Activated B cell treated with CpG ODN at 0.5 μM for 24 hours (primary cell): ENCODE results near the gene RASGRP2. TPM values are rescaled to one million over a fixed set of nuclear protein-coding genes. Genes with fewer than 3 reads are reported as not detected.

ENCODE experiments used
- ATAC-seq: fragments of 200-7000 bp; cut with Tn5 transposase; one replicate; pipeline ENCODE4 v1.10.0; 2021; ENCODE audit warnings: low read depth, mild to moderate bottlenecking, moderate library complexity
- CTCF ChIA-PET: fragments of 350-600 bp; sonication (Branson Sonifier 250); formaldehyde crosslinking; loops from one replicate; lab custom pipeline; 2021; ENCODE audit warnings: antibody characterized with exemption; lab: Charles Lee
- POLR2A ChIA-PET: fragments of 350-600 bp; sonication (Branson Sonifier 250); formaldehyde crosslinking; loops from one replicate; lab custom pipeline; 2021; ENCODE audit warnings: antibody characterized with exemption; lab: Charles Lee
- DNase-seq: peaks from one replicate; pipeline ENCODE4 v3.0.0; 2022
- H3K27ac Mint-ChIP-seq: one replicate; pipeline ENCODE4 v1.8.0; 2020; ENCODE audit warnings: mixed read lengths
- H3K27me3 Mint-ChIP-seq: one replicate; pipeline ENCODE4 v1.8.0; 2021; ENCODE audit warnings: mixed read lengths
- H3K36me3 Mint-ChIP-seq: one replicate; pipeline ENCODE4 v1.8.0; 2021; ENCODE audit warnings: low read depth, mixed read lengths
- H3K4me1 Mint-ChIP-seq: one replicate; pipeline ENCODE4 v1.8.0; 2021; ENCODE audit warnings: mixed read lengths
- H3K4me3 Mint-ChIP-seq: one replicate; pipeline ENCODE4 v1.8.0; 2020; ENCODE audit warnings: mild to moderate bottlenecking, mixed read lengths
- H3K9me3 Mint-ChIP-seq: one replicate; pipeline ENCODE4 v1.8.0; 2020; ENCODE audit warnings: mixed read lengths
- intact Hi-C: fragments of 100-400 bp; cut with micrococcal nuclease; formaldehyde crosslinking; loops from one replicate; pipeline ENCODE4 v1.15.1; 2024
- total RNA-seq: library from RNA; stranded (reverse); gene quantifications from 2 replicates; pipeline ENCODE4 v1.2.3, GENCODE V29; 2022
- TF ChIP-seq, protein P1 (sequence below): fragments of 200-600 bp; IDR thresholded peaks from one replicate; pipeline ENCODE4 v1.8.0; 2022; ENCODE audit warnings: antibody characterized with exemption, mild to moderate bottlenecking

Gene RASGRP2
- total RNA-seq, 1 donor from 2014 or later, result 177 TPM

DNA sequence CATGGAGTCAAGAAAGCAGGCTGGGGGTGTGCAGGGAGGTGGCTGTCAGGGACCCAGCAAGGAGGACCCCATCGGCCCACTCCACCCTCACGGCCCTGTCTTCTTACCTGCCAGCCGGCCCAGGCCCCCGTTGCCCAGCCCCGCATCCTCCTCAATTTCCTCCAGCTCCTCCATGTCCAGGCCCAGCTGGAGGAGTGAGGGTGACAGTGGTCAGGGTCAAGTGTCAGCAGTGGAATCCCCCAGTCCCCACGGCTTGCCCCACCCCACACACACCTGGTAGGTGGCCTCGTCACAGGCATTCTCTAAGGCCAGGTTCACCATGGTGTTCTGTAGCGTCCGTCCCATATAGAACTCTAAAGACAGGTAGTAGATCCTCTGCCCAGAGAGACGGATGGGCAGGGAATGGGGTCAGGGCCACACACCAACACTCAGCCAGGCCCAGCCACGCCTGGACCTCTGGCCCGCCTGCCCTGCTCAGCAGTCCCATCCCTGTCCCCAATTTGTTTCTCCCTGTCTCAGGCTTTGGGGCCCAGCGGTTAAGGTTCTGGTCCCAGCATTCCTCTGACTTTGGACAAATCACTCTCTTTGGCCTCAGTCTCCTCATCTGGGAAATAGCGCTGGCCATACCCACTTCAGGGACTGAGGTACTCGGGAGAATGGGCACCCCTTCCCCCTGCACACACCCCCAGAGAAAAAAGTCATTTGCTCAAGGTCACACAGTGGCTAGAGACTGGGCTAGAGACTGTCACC is 14.6 kb upstream of the RASGRP2 start:
- Mint-ChIP-seq H3K27ac (no peak overlapping the region), H3K9me3 (no peaks in the 10 kb centered on the region), H3K4me3 (no peak overlapping the region), H3K4me1 (peaks cover 48% of the 10 kb centered on the region), H3K27me3 (no peaks in the 10 kb centered on the region), H3K36me3 (peaks cover 26% of the 10 kb centered on the region)
- TF ChIP-seq, protein P1, sequence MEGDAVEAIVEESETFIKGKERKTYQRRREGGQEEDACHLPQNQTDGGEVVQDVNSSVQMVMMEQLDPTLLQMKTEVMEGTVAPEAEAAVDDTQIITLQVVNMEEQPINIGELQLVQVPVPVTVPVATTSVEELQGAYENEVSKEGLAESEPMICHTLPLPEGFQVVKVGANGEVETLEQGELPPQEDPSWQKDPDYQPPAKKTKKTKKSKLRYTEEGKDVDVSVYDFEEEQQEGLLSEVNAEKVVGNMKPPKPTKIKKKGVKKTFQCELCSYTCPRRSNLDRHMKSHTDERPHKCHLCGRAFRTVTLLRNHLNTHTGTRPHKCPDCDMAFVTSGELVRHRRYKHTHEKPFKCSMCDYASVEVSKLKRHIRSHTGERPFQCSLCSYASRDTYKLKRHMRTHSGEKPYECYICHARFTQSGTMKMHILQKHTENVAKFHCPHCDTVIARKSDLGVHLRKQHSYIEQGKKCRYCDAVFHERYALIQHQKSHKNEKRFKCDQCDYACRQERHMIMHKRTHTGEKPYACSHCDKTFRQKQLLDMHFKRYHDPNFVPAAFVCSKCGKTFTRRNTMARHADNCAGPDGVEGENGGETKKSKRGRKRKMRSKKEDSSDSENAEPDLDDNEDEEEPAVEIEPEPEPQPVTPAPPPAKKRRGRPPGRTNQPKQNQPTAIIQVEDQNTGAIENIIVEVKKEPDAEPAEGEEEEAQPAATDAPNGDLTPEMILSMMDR, result no peak
- CTCF ChIA-PET, result no interaction called here
- DNase-seq (no peak), ATAC-seq (no peak)
- intact Hi-C loops, result no loop called here
- POLR2A ChIA-PET, result interaction anchor here (0.9 to 7.7 kb wide), 5 partner anchors 9 to 21 kb away, joined by 3 to 158 read pairs (median 5); partner anchors contain the start of gene RASGRP2

DNA sequence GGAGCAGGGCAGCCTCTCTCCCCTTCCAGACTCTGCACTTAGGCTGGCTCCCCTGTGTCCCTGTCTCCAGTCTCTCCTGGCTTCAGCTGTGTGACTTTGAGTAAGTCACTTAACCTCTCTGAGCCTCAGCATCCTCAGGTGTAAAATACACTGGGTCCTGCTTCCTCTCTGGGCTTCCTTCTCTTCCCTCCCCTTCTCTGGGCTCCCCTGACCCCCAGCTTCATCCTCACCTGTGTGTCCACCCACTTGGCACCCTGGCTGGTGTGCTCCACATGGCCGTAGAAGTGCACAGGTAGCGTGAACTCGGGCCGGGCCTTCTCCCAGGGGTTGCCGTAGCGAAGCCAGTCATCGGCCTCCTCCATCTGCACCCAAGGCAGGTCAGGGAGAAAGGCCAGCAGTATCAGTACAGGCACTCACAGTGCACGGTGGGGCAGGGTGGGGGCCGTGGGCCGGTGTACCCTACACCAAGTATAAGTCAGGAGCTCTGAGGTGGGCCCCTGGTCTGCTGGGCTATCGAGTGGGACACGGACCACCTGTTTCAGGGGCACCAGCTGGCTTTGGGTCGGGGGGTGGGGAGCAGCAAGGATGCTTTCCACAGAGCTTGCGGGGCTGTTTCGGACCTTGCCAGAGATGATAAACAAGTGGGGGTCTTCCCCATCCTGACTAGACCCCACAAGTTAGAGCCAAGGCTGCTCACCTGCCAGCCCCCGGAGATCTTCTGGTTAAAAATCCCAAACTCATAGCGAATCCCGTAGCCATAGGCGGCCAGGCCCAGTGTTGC is 13.8 kb upstream of the RASGRP2 start:
- no peaks in the 10 kb centered on the region for H3K9me3 Mint-ChIP-seq
- H3K36me3 Mint-ChIP-seq, result peaks cover 26% of the 10 kb centered on the region
- DNase-seq (no peak), ATAC-seq (no peak)
- ChIA-PET POLR2A (interaction anchor here (0.9 to 1.1 kb wide), 2 partner anchors 13 to 21 kb away, joined by 3 to 5 read pairs; no protein-coding TSS in a partner anchor), CTCF (interaction anchor here (0.6 kb wide), 1 partner anchor 19 kb away, joined by 3 read pairs; no protein-coding TSS in a partner anchor)
- TF ChIP-seq, protein P1, result no peak
- intact Hi-C loops, result no loop called here
- no peak overlapping the region for H3K27ac Mint-ChIP-seq
- no peak overlapping the region for H3K4me3 Mint-ChIP-seq
- peaks cover 41% of the 10 kb centered on the region for H3K4me1 Mint-ChIP-seq
- no peaks in the 10 kb centered on the region for H3K27me3 Mint-ChIP-seq

DNA sequence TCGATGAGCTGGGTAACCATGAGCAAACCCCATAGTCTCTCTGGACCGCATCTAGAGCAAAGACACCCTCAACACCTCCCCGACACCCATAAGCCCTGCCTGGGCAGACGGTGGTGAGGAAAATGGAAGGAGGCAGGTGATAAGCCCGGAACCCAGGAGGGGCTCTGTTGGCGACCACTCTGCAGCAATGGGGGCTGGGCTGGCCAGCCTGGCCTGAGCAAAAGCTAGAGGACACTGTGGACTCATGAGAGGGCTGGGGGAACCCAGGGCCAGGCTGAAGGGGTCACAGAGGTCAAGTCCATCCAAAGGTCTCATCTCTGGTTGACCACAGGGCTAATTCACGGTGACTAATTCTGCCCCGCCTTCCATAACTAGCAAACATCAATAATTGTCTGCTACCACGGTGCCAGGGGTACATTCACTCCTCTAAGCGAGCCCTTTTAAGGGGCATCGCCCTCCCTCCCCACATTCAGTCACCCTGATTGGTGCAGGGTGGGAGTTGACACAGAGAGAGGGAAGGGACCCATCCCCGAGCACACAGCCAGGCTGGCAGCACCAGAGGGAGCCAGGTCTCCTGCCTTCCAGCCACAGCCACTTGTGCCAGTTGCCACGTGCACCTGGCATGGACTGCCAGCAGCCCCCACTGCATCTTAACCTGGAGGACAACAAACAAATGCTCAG is 11.9 kb upstream of the RASGRP2 start:
- POLR2A ChIA-PET, result interaction anchor here (0.7 to 1.1 kb wide), 2 partner anchors 11 to 23 kb away, joined by 3 read pairs; no protein-coding TSS in a partner anchor

DNA sequence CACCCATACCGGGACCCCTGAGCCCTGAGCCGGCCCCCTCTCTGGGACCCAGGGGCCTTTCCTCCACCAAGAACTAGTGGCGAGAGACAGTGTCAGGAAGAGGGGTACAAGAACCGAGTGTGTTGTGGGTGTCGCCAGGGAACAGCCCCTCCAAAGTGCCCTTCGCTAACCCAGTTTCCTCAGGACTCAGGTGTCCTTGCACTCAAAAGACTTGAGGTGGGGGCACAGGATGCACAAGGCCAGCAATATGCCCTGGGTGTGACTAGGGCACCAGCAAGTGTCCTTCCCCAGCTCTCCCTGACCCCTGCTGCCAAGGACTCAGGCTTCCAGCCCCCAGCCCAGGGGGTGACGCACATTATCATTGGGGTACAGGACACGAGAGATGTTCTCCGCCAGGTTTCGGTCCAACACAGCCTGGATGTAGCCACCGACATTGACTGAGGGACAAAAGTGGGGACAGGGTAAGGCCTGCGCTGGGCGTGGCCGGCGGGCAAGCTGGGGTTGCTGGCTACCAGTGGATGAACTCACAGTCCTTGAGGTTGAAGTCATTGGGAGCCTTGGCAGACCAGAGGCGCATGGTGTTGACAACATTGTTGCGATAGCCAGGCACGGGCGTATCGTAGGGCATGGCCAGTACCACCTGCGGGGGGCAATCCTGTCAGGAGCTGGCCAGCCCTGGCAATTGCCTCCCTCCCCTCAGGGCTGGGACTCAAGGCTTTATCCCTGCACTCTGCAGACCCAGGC is 11.1 kb upstream of the RASGRP2 start:
- Mint-ChIP-seq H3K27me3 (no peaks in the 10 kb centered on the region), H3K4me1 (peaks cover 28% of the 10 kb centered on the region), H3K9me3 (no peaks in the 10 kb centered on the region), H3K27ac (no peak overlapping the region), H3K36me3 (peaks cover 29% of the 10 kb centered on the region), H3K4me3 (no peak overlapping the region)
- DNase-seq (no peak), ATAC-seq (no peak)
- CTCF ChIA-PET, result no interaction called here
- POLR2A ChIA-PET, result interaction anchor here (0.5 to 0.7 kb wide), 2 partner anchors 20 to 24 kb away, joined by 3 read pairs; no protein-coding TSS in a partner anchor
- TF ChIP-seq, protein P1, result no peak
- intact Hi-C loops, result no loop called here

More for the DNA sequence above, 11.9 kb upstream of the RASGRP2 start:
- intact Hi-C loops, result no loop called here
- peaks cover 25% of the 10 kb centered on the region for H3K36me3 Mint-ChIP-seq
- CTCF ChIA-PET, result no interaction called here
- H3K9me3 Mint-ChIP-seq, result no peaks in the 10 kb centered on the region
- H3K4me3 Mint-ChIP-seq, result no peak overlapping the region
- no peaks in the 10 kb centered on the region for H3K27me3 Mint-ChIP-seq
- DNase-seq, result no peak
- TF ChIP-seq, protein P1, result no peak
- H3K27ac Mint-ChIP-seq, result no peak overlapping the region
- no peak for ATAC-seq
- H3K4me1 Mint-ChIP-seq, result peaks cover 28% of the 10 kb centered on the region
